Measurements from ENCODE around the gene TSPAN4.

Gene TSPAN4

DNA sequence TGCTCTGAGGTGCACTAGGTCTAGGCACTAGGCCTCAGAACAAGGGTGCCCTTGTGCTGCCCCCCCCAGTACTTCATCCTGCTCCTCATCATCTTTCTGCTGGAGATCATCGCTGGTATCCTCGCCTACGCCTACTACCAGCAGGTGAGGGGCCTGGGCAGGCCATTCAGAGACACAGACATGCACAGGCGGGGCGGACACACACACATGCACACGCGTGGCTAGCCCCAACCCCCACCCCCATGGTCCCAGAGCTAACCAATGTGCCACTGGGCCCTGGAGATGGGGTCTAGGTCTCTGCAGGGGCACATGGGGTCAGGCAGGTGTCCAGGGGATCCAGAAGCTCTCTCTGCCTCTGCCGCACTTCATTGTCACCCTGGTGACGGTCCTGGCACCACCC lies 6.0 kb upstream of the TSPAN4 start:
- no peak for DNase-seq (ENCODE audit: low spot score)

GRCh38 chr11:837189-837989 lies 5.3 kb upstream of the TSPAN4 start:
- no peak for DNase-seq (ENCODE audit: low spot score)

- DNase-seq (ENCODE audit: low spot score), result no peak
Observed at GRCh38 chr11:837990-838307, 4.7 kb upstream of the TSPAN4 start.

- DNase-seq (ENCODE audit: low spot score), result no peak
Observed at GRCh38 chr11:838441-839279, 4.0 kb upstream of the TSPAN4 start.

DNA sequence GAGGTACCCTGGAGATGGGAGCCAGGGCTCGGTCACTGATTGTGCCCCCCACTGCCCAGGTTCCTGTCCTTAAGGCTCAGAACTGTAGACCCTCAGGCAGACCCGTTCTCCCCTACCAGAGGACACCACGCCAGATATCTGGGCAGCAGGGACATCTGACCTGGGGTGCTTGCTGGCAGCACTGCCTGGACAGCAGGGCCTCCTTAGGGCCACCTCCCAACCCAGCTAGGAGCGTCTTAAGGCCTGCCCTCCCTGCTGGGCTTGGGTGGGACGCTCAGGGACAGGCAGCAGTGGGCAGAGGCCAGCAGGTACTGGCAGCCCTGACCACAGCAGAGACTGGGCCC lies 3.4 kb upstream of the TSPAN4 start:
- no peak for DNase-seq (ENCODE audit: low spot score)

DNA sequence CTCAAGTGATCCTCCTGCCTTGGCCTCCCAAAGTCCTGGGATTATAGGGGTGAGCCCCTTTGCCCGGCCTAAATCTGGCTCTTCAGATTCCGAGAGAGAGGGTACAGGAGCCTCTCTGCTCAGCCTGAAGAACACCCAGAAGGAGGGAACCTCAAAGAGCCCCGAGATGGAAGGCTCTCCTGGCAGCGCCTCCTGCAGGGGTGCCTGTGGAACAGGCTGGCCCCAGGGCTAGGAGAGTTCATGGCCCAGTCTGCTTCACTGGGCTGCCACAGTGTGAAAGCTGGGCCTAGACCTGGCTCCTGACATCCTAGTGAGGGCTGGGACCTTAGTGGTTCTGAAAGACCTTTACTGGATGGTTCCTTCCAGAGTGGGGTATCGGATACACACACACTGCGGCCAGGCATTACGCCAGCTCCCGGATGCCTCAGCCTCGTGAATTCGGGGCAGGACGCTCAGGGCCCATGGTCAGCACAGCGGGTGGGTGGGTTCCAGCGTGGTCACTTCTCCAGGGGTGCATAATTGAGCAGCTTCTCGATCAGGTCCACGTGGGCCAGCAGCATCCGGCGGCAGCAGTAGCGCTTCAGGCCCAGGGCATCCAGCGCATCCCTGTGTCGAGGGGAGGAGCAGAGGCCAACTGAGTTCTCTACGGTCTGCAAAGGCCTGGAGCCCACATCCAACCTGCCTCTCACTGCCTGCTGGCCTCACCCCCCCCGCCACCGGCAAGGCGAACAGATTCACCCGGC lies 2.6 kb upstream of the TSPAN4 start:
- no peak for DNase-seq (ENCODE audit: low spot score)

- DNase-seq (ENCODE audit: low spot score), result no peak
Observed at GRCh38 chr11:841981-842369, 677 bp upstream of the TSPAN4 start.

DNA sequence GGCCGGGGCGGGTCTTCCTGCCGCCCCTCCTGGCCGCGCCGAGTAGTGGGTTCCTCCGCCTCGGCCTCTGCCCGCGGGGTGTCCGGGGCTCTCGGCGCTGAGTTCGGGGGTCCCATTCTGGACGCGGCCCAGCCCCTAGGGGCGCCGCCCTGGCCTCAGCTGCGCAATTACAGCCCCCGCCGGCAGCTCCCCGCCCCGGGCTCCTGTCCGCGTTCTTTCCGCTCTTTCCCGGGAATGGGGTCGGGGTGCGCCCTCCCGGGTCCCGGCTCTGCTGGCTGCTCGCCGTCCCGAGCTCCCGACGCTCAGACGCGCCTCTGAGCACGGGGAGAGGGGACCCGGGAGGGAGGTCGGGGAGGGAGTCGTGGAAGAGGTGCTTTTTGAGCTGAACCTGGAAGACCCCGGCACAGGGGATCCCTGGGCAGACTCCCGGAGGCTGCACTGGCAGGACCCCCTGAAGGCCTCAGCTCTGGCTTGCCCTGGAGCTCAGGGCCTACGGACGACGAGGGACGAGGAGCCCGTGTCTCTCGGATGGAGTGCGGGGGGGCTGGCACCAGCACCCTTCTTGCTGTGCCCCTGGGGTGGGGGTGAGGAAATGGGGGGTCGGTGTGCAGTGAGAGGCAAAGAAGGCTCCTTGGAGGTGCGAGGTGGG lies 558 bp downstream of the TSPAN4 start:
- no peak for DNase-seq (ENCODE audit: low spot score)

- DNase-seq (ENCODE audit: low spot score), result no peak
Observed at GRCh38 chr11:843818-844692, 1.4 kb downstream of the TSPAN4 start.

- DNase-seq (ENCODE audit: low spot score), result peak; percentile 57
Observed at GRCh38 chr11:844693-845644, 2.3 kb downstream of the TSPAN4 start.

GRCh38 chr11:845872-846495 lies 3.3 kb downstream of the TSPAN4 start:
- no peak for DNase-seq (ENCODE audit: low spot score)

DNA sequence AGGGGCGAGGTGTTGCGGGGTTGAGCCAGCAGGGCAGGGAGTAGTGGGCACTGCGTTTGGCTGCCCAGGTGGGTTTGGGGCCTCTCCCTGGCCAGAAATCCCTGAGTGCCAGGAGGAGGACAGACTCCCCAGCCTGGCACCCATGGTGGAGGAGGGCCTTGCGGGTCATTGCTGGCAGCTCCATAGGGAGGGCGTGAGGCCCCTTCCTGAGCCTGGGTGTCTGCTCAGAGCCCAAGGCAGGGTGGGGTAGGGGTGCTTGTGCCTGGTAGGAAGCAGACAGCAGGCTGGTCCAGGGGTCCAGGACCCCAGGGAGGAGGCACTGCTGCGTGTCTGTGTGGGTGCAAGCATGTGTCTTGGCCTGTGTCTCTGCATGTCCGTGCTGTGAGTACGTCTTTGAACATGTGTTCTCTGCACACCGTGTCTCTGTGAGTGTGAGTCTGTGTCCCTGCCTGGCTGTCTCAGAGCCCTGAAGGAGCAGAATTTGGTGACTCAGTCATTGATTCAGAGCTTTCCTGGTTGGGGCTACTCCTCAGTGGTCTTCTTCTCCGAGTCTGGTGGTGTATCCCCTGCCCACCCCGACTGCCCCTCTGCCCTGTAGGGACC lies 3.9 kb downstream of the TSPAN4 start:
- no peak for DNase-seq (ENCODE audit: low spot score)

DNA sequence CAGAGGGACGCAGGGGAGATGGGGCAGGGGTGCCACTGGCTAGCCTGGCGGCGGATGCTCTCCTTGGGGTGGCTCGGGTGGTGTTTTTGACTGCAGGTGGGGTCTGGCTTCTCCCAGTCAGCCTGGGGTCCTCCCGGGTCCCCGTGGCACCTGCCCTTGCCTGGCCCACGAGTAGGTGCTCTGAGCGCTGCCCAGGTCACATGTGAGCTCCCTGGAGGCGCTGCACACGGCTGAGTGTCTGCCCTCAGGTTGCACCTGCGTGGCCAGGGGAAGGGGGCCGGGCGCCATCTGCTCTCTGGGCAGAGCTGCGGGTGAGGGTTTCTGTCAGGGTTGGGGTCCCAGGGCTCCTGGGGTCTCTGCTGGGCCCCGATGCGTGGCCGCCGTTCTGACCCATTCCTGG lies 5.2 kb downstream of the TSPAN4 start:
- DNase-seq (ENCODE audit: low spot score), result no peak

DNA sequence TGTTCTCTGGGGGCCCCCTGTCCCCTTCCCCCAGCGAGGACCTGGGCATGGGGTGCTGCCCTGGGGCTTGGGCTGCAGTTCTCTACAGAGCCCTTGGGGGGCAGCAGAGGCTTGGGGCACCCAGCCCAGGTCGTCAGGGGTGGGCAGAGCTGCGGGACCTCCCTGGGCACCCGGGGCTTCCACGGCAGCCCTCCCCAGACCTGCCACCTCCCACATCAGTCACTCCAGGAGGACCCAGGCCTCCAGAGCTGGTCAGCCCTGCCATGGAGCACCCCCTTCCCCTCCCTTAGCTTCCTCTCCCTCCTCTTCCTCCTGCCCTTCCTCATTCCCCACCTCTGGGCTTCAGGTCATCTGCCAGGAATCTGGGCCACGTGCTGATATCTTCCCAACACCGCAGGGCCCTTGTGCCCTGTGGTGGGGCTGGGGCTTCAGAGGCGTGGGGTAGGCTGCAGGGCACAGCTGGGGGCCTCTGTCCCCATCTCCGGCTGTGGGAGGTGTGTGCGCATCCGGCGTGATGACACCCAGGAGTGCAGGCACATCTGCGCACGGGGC lies 5.8 kb downstream of the TSPAN4 start:
- no peak for DNase-seq (ENCODE audit: low spot score)

- DNase-seq (ENCODE audit: low spot score), result no peak
Observed at GRCh38 chr11:849104-849824, 6.6 kb downstream of the TSPAN4 start.

DNA sequence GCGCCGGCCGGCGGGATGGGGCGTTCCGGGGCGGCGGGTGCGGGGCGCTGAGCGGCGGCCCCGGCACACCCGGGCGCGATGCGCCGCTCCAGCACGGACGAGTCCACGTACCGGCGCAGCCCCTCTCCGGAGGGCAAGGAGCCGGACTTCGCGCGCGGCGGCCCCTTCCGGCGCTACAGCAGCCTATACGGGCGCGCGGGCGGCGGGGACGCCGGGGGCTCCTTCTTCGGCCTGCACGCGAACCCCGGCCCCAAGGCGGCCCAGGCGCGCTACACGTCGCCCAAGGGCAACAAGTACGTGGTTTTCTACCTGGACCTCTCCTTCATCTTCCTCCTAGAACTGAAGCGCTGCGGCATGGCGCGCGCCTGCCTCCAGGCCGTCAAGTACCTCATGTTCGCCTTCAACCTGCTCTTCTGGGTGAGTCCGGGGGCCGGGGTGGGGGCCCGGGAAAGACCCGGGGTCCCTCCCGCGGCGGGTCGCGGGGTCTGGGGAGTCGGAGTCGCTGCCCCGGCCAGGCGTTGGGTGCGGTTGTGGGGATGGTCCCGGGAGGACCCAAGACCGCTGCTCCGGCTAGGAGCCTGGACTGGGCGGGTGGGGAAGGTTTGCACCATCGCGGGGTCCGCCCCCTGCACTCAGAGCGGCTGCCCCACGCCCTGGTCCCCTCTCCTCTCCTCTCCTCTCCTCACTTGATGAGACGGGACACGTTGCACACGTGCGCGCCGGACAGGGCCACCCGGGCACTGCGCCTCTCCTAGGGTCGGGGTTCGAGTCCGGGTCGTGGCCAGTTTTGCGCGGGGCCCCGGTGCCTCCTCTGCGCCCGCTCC lies 7.5 kb downstream of the TSPAN4 start:
- DNase-seq (ENCODE audit: low spot score), result no peak

Data from Ammon's horn (tissue), 1 donor.